H1 (cell line): ENCODE results near the gene MFAP3L. TPM values are rescaled to one million over a fixed set of nuclear protein-coding genes. Genes with fewer than 3 reads are reported as not detected.

Experiments used
- BCL11A ChIP-seq, 2 experiments: IDR thresholded peaks; one replicate each; pipeline ENCODE4 v1.6.1; 2011; ENCODE audit warnings: low read depth in 2 of 2, low read length in 2 of 2, mild to moderate bottlenecking in 2 of 2
- EGR1 ChIP-seq: IDR thresholded peaks from 2 replicates; pipeline ENCODE4 v1.6.1; 2011; ENCODE audit warnings: low read depth, low read length, borderline replicate concordance
- JUN ChIP-seq: IDR thresholded peaks from 2 replicates; pipeline ENCODE4 v1.6.1; 2011; ENCODE audit warnings: low read depth, mild to moderate bottlenecking, improper control_type of control experiment, low read length
- RXRA ChIP-seq: IDR thresholded peaks from 2 replicates; pipeline ENCODE4 v1.6.1; 2011; ENCODE audit warnings: low read depth, mild to moderate bottlenecking, low read length, moderate library complexity; ENCODE audit not compliant: insufficient read depth
- polyA plus RNA-seq, 7 experiments: library from polyadenylated mRNA; depleted of rRNA in 3 of 7; stranded (reverse) in 5 of 7; unstranded in 2 of 7; fragments of >200 nt in 5 of 7; fragments of 200-250 nt in 2 of 7; gene quantifications; 1 replicate in 5 of 7; 2 replicates in 1 of 7; 4 replicates in 1 of 7; pipeline versions ENCODE4 v1.2.1 to v1.2.3, GENCODE V29; 2011 to 2013; ENCODE audit warnings: missing spikeins in 2 of 7, mixed read lengths in 2 of 7
- total RNA-seq: library from RNA; stranded (reverse); fragmentation: NEBNext Ultra II Directional; extraction: Animal tissue kit (Norgen Biotek cat#: 25700); gene quantifications from 2 replicates; pipeline ENCODE4 v1.2.1, GENCODE V29; 2021
- TF ChIP-seq, protein P1 (sequence below): fragments of 300-600 bp; sonication (generic); IDR thresholded peaks from 2 replicates; pipeline ENCODE4 v1.7.1; 2012; ENCODE audit warnings: low read length, moderate library complexity, mild to moderate bottlenecking, inconsistent platforms; ENCODE audit not compliant: insufficient replicate concordance

MFAP3L gene
- total and polyA plus RNA-seq, 2 of the 8 experiments (the other 6 are each of a cell fraction or from before 2014, with no cell fraction given) = 7.0 to 9.8 TPM

DNA sequence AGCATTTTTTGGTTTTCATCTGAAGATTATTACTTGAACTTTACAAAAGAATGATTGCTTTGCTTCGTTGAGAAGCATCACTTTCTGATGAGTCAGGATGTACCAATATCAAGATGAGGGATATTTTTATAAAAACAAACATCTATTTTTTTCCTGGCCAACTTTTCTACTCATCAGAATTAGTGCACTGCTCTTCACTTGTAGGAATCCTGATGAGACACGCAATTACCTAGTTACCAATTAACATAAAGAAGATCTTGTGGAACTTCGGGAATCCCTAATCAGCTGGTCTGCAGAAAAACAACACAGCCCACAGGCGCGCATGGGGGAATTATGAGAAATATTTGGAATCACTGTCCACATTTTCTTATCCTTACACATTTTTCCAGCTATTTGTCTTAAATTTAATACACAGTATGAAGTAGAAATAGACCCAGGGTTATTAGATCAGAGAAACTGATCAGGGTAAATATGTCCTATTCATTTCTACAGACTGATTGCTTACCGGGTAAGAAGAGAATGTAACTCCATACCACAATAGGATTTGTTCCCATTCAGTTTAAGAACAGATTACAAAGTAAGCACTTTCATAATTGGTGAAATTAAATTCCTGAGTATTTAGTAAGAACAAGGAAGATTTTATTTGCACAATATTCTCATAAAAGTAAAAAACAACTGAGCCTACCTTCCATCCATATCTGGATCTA is 50.9 kb downstream of the MFAP3L start (continued):
- TF ChIP-seq, protein P1, sequence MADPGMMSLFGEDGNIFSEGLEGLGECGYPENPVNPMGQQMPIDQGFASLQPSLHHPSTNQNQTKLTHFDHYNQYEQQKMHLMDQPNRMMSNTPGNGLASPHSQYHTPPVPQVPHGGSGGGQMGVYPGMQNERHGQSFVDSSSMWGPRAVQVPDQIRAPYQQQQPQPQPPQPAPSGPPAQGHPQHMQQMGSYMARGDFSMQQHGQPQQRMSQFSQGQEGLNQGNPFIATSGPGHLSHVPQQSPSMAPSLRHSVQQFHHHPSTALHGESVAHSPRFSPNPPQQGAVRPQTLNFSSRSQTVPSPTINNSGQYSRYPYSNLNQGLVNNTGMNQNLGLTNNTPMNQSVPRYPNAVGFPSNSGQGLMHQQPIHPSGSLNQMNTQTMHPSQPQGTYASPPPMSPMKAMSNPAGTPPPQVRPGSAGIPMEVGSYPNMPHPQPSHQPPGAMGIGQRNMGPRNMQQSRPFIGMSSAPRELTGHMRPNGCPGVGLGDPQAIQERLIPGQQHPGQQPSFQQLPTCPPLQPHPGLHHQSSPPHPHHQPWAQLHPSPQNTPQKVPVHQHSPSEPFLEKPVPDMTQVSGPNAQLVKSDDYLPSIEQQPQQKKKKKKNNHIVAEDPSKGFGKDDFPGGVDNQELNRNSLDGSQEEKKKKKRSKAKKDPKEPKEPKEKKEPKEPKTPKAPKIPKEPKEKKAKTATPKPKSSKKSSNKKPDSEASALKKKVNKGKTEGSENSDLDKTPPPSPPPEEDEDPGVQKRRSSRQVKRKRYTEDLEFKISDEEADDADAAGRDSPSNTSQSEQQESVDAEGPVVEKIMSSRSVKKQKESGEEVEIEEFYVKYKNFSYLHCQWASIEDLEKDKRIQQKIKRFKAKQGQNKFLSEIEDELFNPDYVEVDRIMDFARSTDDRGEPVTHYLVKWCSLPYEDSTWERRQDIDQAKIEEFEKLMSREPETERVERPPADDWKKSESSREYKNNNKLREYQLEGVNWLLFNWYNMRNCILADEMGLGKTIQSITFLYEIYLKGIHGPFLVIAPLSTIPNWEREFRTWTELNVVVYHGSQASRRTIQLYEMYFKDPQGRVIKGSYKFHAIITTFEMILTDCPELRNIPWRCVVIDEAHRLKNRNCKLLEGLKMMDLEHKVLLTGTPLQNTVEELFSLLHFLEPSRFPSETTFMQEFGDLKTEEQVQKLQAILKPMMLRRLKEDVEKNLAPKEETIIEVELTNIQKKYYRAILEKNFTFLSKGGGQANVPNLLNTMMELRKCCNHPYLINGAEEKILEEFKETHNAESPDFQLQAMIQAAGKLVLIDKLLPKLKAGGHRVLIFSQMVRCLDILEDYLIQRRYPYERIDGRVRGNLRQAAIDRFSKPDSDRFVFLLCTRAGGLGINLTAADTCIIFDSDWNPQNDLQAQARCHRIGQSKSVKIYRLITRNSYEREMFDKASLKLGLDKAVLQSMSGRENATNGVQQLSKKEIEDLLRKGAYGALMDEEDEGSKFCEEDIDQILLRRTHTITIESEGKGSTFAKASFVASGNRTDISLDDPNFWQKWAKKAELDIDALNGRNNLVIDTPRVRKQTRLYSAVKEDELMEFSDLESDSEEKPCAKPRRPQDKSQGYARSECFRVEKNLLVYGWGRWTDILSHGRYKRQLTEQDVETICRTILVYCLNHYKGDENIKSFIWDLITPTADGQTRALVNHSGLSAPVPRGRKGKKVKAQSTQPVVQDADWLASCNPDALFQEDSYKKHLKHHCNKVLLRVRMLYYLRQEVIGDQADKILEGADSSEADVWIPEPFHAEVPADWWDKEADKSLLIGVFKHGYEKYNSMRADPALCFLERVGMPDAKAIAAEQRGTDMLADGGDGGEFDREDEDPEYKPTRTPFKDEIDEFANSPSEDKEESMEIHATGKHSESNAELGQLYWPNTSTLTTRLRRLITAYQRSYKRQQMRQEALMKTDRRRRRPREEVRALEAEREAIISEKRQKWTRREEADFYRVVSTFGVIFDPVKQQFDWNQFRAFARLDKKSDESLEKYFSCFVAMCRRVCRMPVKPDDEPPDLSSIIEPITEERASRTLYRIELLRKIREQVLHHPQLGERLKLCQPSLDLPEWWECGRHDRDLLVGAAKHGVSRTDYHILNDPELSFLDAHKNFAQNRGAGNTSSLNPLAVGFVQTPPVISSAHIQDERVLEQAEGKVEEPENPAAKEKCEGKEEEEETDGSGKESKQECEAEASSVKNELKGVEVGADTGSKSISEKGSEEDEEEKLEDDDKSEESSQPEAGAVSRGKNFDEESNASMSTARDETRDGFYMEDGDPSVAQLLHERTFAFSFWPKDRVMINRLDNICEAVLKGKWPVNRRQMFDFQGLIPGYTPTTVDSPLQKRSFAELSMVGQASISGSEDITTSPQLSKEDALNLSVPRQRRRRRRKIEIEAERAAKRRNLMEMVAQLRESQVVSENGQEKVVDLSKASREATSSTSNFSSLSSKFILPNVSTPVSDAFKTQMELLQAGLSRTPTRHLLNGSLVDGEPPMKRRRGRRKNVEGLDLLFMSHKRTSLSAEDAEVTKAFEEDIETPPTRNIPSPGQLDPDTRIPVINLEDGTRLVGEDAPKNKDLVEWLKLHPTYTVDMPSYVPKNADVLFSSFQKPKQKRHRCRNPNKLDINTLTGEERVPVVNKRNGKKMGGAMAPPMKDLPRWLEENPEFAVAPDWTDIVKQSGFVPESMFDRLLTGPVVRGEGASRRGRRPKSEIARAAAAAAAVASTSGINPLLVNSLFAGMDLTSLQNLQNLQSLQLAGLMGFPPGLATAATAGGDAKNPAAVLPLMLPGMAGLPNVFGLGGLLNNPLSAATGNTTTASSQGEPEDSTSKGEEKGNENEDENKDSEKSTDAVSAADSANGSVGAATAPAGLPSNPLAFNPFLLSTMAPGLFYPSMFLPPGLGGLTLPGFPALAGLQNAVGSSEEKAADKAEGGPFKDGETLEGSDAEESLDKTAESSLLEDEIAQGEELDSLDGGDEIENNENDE = no peak
- TF ChIP-seq BCL11A (IDR thresholded peaks at IDR 0.05; ENCODE audit: low read depth in 2 of 2, low read length in 2 of 2) (no peak), JUN (no peak), RXRA (no peak), EGR1 (no peak)
